HG02885 (cell line): ENCODE measurements around the gene MOSMO.
"Not testable (repeated sequence)": the region's sequence is repeated elsewhere in the genome, so short reads cannot be mapped to it uniquely, and the experiment has no call there.

Experiments
- ATAC-seq: cut with Tn5 transposase; IDR thresholded peaks from one replicate; pipeline ENCODE4 v1.9.1; 2021; ENCODE audit warnings: mild to moderate bottlenecking; ENCODE audit not compliant: unreplicated experiment, poor library complexity

MOSMO gene

GRCh38 chr16:22034503-22034902 is 26.6 kb downstream of the MOSMO start:
- ATAC-seq, result no peak

DNA sequence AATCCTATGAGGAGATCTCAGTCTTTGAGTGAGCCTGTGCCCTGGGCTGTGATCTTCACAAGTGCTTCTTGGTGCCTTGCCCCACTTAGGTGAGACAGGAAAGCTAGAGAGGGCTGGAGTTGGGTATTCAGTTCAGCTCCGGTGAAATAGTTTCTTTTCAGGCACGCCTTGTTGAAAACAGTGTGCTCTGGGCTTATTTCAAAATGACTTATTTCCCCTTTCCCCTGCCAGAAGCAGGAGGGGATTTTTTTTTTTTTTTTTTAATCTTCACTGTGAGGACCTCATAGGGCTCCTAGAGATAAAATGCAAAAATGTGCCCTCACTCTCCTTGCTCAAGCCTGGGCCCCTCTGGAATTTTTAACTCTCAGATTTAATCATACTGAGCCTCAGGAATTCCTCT is 27.2 kb downstream of the MOSMO start:
- ATAC-seq, result no peak

GRCh38 chr16:22043882-22044281 is 36.0 kb downstream of the MOSMO start:
- not testable (repeated sequence) for ATAC-seq

- ATAC-seq, result not testable (repeated sequence)
Observed at GRCh38 chr16:22045888-22046287, 38.0 kb downstream of the MOSMO start.

GRCh38 chr16:22050963-22051362 is 43.1 kb downstream of the MOSMO start:
- no peak for ATAC-seq

- ATAC-seq, result no peak
Observed at GRCh38 chr16:22052980-22053379, 45.1 kb downstream of the MOSMO start.

GRCh38 chr16:22053921-22054341 is 46.0 kb downstream of the MOSMO start:
- no peak for ATAC-seq

DNA sequence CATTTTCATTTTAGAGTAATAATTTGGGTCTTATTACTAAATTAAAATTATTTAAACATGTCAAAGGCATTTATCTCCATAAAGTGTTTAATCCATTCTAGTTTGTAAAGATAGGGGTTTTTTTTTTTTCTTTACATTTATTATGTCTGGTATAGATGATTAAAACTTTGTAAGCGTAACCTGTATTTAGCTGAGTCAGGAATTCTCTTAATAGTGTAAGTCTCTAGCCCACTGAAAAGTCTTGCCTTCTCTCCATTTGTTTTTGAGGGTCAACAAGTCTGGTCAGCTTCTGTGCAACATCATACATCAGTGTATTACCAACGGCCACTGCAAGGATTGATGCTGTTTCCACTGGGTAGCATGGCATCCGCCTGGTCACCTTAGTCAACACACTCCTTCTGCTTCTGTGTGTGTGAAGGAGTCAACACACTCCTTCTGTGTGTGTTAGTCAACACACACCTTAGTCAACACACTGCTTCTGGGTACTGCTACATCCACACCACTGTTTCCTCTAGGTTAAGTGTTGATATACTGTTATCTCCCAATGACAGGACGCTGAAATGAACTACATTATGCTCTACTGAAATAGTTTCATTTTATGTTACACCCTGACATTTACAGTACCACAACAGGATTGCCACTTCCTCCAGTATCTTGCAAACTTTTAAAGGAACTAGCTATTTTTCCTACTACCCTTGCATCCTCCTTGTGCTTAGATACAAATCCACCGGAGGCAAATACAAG is 47.1 kb downstream of the MOSMO start:
- no peak for ATAC-seq

GRCh38 chr16:22055881-22056280 is 48.0 kb downstream of the MOSMO start:
- no peak for ATAC-seq

DNA sequence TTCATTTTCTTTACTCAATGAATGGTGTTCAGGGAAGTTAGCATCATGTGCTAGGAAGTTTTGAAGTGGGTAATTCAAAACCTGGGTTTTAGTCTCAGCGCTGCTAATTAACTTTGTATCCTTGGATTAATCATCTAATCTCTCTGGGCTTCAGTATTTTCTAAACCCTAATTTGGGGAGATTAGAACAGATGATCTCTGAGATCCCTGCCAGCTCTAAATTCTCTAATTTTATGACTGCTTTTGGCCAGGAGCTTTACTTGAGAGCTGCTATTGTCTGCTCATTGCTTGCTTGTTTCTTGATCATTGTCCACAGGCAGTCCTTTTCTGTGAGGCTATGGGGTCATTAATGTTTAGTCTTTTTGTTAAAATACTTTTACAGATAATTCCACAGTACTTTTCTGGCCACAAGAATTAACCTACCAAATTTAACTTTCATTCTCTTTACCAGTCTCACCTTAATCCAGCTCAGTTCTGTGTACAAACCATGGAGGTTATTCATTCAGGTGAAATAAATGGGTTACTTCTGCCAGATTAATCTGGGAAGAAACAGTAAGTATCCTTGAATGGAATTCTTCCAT is 56.1 kb downstream of the MOSMO start:
- no peak for ATAC-seq

- ATAC-seq, result no peak
Observed at GRCh38 chr16:22065252-22065651, 57.3 kb downstream of the MOSMO start.

- no peak for ATAC-seq
Observed at GRCh38 chr16:22070361-22071330, 62.7 kb downstream of the MOSMO start.

DNA sequence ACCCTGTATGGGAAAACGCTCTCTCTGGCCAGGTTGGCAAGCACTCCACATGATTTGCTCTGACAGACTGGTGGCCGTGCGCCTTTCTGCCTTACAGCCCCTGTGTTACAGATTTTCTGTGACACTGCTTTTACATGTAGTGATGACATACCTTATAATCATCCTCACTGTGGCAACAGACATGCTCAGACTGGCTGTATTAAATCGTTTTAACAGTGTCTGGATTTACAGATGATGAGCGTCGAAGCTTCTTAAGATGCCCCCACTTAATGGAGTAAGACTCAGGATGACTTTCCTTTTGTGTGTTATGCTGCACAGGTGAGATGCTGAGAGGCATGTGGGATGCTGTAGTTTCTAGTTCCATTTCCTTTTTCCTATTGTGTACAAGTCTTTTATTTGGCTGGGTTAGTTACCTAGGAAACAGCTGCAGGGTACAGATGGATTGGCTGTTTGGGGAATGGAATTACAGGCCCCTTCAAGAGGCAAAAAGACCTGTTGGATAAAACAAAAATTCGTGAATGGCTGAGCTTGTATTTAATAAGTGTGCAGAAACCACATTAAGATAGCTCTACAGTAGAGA is 63.5 kb downstream of the MOSMO start:
- no peak for ATAC-seq

GRCh38 chr16:22073350-22073749 is 65.4 kb downstream of the MOSMO start:
- no peak for ATAC-seq

DNA sequence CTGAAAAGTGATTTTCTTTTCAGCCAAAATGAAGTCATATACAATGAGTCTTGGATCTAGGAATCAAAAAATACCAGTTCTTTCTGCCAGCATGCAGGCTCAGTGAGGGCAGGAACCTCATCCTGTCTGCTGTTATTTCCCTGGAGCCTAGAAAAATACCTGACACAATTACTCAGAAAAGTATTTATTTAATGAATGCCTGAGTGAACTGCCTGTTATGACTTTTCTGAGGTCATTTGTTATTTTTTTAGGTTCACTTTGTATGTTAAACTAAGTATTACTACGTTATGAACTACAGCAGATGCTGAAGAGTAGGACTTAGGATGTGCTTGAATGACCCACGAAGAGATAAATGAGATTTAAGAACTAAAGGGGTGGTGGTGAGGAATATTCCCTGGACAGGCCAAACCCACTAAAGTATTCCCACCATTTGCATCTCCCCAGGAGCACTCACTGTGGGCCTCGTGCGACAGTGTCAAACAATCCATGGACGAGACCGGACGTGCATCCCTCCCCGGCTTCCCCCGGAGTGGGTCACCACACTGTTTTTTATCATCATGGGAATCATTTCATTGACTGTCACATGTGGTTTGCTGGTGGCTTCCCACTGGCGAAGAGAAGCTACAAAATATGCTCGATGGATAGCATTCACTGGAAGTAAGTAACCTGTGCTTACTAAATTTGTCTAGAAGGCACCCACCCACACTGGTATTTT is 67.3 kb downstream of the MOSMO start:
- no peak for ATAC-seq

DNA sequence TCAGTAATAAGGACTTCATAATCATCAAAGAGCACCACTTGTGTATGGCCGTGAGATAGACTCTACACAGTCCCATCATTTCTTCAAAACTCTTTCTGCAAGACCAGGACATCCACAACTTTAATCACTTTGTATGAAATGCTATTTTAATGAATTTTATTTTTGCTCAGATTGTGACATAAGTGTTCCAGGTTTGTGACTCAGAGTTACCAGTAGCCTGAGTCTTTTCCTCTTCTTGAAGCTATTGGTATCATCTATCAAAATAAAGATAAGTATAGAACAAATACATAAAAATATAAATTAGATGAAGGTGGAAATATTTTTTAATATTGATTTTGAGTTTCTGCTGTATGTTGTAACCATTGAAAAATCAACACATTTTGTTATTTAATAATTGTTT is 67.9 kb downstream of the MOSMO start:
- ATAC-seq, result no peak

GRCh38 chr16:22077700-22078313 is 69.9 kb downstream of the MOSMO start:
- ATAC-seq, result no peak

DNA sequence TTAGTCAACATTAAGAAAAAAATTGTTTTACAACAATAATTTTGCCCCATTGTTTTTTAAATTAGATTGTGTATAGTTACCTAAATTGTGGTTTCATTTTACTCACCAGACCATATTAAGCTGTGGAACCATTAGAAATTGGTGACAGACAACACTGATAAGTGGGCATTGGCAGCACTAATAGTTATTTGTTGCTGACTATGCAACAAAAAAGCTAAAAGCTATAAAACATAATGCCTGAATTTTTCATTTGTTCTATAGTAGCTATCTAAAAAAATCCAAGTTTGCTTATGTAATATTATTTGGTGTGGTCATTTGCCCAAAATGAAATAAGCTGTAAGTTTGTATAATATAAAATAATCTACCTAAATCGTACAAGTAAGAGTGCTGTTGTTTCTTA is 70.7 kb downstream of the MOSMO start:
- no peak for ATAC-seq

DNA sequence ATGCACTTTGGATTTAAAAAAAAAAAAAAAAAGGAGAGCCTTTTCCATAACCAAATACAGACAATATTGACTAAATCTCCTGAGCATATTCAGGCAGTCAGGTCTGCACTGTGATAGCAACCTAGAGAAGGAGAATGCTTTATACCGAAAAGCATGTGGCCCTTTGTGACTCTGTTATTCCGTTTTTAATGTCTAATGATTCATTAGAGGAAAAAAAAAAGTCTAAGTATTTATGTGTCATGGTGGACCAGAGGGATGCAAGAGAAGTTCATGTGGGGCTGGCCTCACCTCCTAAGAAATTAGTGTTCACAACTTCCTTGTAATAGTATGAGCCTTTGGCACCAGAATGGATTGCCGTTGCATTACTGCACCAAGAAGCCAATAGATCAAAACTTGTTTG is 73.1 kb downstream of the MOSMO start:
- ATAC-seq, result no peak

DNA sequence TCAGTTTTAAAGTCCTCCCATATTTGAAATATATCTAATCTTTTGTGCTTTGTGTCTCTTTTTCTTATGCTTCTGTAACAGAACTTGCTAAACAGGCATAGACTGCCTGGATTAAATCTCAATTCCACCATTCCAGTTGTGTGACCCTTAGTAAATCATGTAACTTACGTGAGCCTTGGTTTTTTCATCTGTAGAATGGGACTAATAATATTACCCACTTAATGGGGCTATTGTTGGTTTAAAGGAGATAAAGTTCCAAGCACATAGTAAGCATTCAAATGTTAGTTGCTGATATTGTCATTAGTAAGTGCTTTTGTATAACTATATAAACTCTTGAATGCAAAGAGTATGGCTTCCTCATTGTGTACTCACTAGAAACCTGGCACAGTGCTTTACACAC is 78.5 kb downstream of the MOSMO start:
- no peak for ATAC-seq
